ENCODE results near the gene TOMM7.
"Not testable (repeated sequence)": the region's sequence is repeated elsewhere in the genome, so short reads cannot be mapped to it uniquely, and the experiment has no call there.

The TOMM7 gene

GRCh38 chr7:22854158-22855048 is 31.8 kb upstream of the TOMM7 start:
- peak; percentile 86 for DNase-seq (ENCODE audit: insufficient read length, low spot score)
- TF ChIP-seq POLR2A (IDR thresholded peaks at IDR 0.05; ENCODE audit: low read depth, low read length), result peak; percentile 44; the same call in 1 of the 2 replicates
- no peak for TF ChIP-seq SPI1 (IDR thresholded peaks at IDR 0.05; ENCODE audit: low read depth, low read length)
- no peak; the same call in 1 of the 2 replicates for TF ChIP-seq TAF1 (IDR thresholded peaks at IDR 0.05; ENCODE audit: low read depth, low read length)
- TF ChIP-seq PAX5 (IDR thresholded peaks at IDR 0.05; ENCODE audit: insufficient read depth, low read length, severe bottlenecking), result no peak
- TF ChIP-seq POLR2AphosphoS5 (IDR thresholded peaks at IDR 0.05; ENCODE audit: low read depth, low read length), result peak; percentile 71
- peak; percentile 44; the same call in 1 of the 2 replicates for TF ChIP-seq POU2F2 (IDR thresholded peaks at IDR 0.05; ENCODE audit: low read depth, low read length)
- peak; percentile 63 for FAIRE-seq

- no peak for DNase-seq (ENCODE audit: insufficient read length, low spot score)
- TF ChIP-seq POLR2A (IDR thresholded peaks at IDR 0.05; ENCODE audit: low read depth, low read length) (no peak), POU2F2 (IDR thresholded peaks at IDR 0.05; ENCODE audit: low read depth, low read length) (no peak), PAX5 (IDR thresholded peaks at IDR 0.05; ENCODE audit: insufficient read depth, low read length, severe bottlenecking) (no peak), POLR2AphosphoS5 (IDR thresholded peaks at IDR 0.05; ENCODE audit: low read depth, low read length) (no peak), TAF1 (IDR thresholded peaks at IDR 0.05; ENCODE audit: low read depth, low read length) (no peak), SPI1 (IDR thresholded peaks at IDR 0.05; ENCODE audit: low read depth, low read length) (no peak)
- peak; percentile 38 for FAIRE-seq
Measured at GRCh38 chr7:22853674-22854157, 31.1 kb upstream of the TOMM7 start.

DNA sequence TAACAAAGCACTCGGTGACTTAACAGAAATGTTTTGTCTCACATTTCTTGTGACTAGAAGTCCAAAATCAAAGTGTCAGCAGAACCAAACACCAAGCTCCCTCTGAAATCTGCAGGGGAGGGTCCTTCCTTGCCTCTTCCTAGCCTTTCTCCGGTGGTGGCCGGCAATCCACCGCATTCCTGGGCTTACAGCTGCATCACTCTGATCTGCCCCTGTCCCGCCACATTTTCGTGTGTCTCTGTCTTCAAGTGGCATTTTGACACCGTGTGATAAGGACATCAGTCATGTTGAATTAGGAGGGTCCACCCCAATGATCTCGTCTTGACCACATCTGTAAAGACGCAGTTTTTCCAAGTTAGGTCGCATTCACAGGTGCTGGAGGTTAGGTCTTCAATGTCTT is 30.5 kb upstream of the TOMM7 start:
- no peak for TF ChIP-seq TAF1 (IDR thresholded peaks at IDR 0.05; ENCODE audit: low read depth, low read length)
- no peak for TF ChIP-seq POLR2A (IDR thresholded peaks at IDR 0.05; ENCODE audit: low read depth, low read length)
- TF ChIP-seq SPI1 (IDR thresholded peaks at IDR 0.05; ENCODE audit: low read depth, low read length), result no peak
- TF ChIP-seq PAX5 (IDR thresholded peaks at IDR 0.05; ENCODE audit: insufficient read depth, low read length, severe bottlenecking), result no peak
- TF ChIP-seq POLR2AphosphoS5 (IDR thresholded peaks at IDR 0.05; ENCODE audit: low read depth, low read length), result no peak
- DNase-seq (ENCODE audit: insufficient read length, low spot score) (no peak), FAIRE-seq (peak; percentile 54)

- no peak for DNase-seq (ENCODE audit: insufficient read length, low spot score)
- no peak for FAIRE-seq
- TF ChIP-seq POLR2AphosphoS5 (IDR thresholded peaks at IDR 0.05; ENCODE audit: low read depth, low read length), result no peak
- no peak for TF ChIP-seq PAX5 (IDR thresholded peaks at IDR 0.05; ENCODE audit: insufficient read depth, low read length, severe bottlenecking)
- no peak for TF ChIP-seq POU2F2 (IDR thresholded peaks at IDR 0.05; ENCODE audit: low read depth, low read length)
- TF ChIP-seq POLR2A (IDR thresholded peaks at IDR 0.05; ENCODE audit: low read depth, low read length), result no peak
- no peak for TF ChIP-seq TAF1 (IDR thresholded peaks at IDR 0.05; ENCODE audit: low read depth, low read length)
- no peak for TF ChIP-seq SPI1 (IDR thresholded peaks at IDR 0.05; ENCODE audit: low read depth, low read length)
Measured at GRCh38 chr7:22851145-22851544, 28.5 kb upstream of the TOMM7 start.

DNA sequence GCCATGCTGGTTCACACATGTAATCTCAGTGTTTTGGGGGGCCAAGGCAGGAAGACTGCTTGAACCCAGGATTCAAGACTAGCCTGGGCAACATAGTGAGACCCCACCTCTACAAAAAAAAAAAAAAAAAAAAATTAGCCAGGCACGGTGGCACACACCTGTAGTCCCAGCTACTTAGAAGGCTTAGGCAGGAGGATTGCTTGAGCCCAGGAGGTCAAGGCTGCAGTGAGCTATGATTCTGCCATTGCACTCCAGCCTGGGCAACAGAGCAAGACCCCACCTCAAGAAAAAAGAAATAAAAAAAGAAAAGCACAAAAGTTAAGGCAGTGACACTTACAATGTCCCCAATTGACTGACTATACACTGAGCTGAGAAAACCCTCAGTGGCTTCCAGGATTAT is 27.7 kb upstream of the TOMM7 start:
- not testable (repeated sequence) for FAIRE-seq; DNase-seq (ENCODE audit: insufficient read length, low spot score)

GRCh38 chr7:22849662-22850061 is 27.0 kb upstream of the TOMM7 start:
- DNase-seq (ENCODE audit: insufficient read length, low spot score) (no peak), FAIRE-seq (no peak)
- TF ChIP-seq SPI1 (IDR thresholded peaks at IDR 0.05; ENCODE audit: low read depth, low read length) (no peak), TAF1 (IDR thresholded peaks at IDR 0.05; ENCODE audit: low read depth, low read length) (no peak), POLR2AphosphoS5 (IDR thresholded peaks at IDR 0.05; ENCODE audit: low read depth, low read length) (no peak), PAX5 (IDR thresholded peaks at IDR 0.05; ENCODE audit: insufficient read depth, low read length, severe bottlenecking) (no peak), POU2F2 (IDR thresholded peaks at IDR 0.05; ENCODE audit: low read depth, low read length) (no peak), POLR2A (IDR thresholded peaks at IDR 0.05; ENCODE audit: low read depth, low read length) (no peak)

GRCh38 chr7:22849172-22849571 is 26.5 kb upstream of the TOMM7 start:
- TF ChIP-seq SPI1 (IDR thresholded peaks at IDR 0.05; ENCODE audit: low read depth, low read length), result no peak
- TF ChIP-seq POLR2A (IDR thresholded peaks at IDR 0.05; ENCODE audit: low read depth, low read length), result no peak
- no peak for TF ChIP-seq POU2F2 (IDR thresholded peaks at IDR 0.05; ENCODE audit: low read depth, low read length)
- no peak for TF ChIP-seq POLR2AphosphoS5 (IDR thresholded peaks at IDR 0.05; ENCODE audit: low read depth, low read length)
- TF ChIP-seq TAF1 (IDR thresholded peaks at IDR 0.05; ENCODE audit: low read depth, low read length), result no peak
- TF ChIP-seq PAX5 (IDR thresholded peaks at IDR 0.05; ENCODE audit: insufficient read depth, low read length, severe bottlenecking), result no peak
- DNase-seq (ENCODE audit: insufficient read length, low spot score), result no peak
- no peak for FAIRE-seq

GRCh38 chr7:22846961-22847360 is 24.3 kb upstream of the TOMM7 start:
- DNase-seq (ENCODE audit: insufficient read length, low spot score), result no peak
- TF ChIP-seq PAX5 (IDR thresholded peaks at IDR 0.05; ENCODE audit: insufficient read depth, low read length, severe bottlenecking) (no peak), TAF1 (IDR thresholded peaks at IDR 0.05; ENCODE audit: low read depth, low read length) (no peak), POLR2A (IDR thresholded peaks at IDR 0.05; ENCODE audit: low read depth, low read length) (no peak), POLR2AphosphoS5 (IDR thresholded peaks at IDR 0.05; ENCODE audit: low read depth, low read length) (no peak), SPI1 (IDR thresholded peaks at IDR 0.05; ENCODE audit: low read depth, low read length) (no peak), POU2F2 (IDR thresholded peaks at IDR 0.05; ENCODE audit: low read depth, low read length) (no peak)
- FAIRE-seq, result no peak

GRCh38 chr7:22845221-22845834 is 22.7 kb upstream of the TOMM7 start:
- DNase-seq (ENCODE audit: insufficient read length, low spot score), result no peak
- FAIRE-seq, result no peak
- TF ChIP-seq POLR2A (IDR thresholded peaks at IDR 0.05; ENCODE audit: low read depth, low read length) (no peak), POLR2AphosphoS5 (IDR thresholded peaks at IDR 0.05; ENCODE audit: low read depth, low read length) (no peak), PAX5 (IDR thresholded peaks at IDR 0.05; ENCODE audit: insufficient read depth, low read length, severe bottlenecking) (no peak), TAF1 (IDR thresholded peaks at IDR 0.05; ENCODE audit: low read depth, low read length) (no peak), SPI1 (IDR thresholded peaks at IDR 0.05; ENCODE audit: low read depth, low read length) (no peak), POU2F2 (IDR thresholded peaks at IDR 0.05; ENCODE audit: low read depth, low read length) (no peak)
